Measurements from ENCODE around the gene SORCS2.

Gene SORCS2

GRCh38 chr4:7192252-7193029, at the start of gene SORCS2:
TSS of gene SORCS2 (plus strand) at chr4:7192538.
- peak; percentile 34 to 55 for DNase-seq

- DNase-seq = no peak
Observed at GRCh38 chr4:7144374-7145290, 47.7 kb upstream of the SORCS2 start.

- DNase-seq = no peak
Observed at GRCh38 chr4:7145291-7145934, 46.9 kb upstream of the SORCS2 start.

GRCh38 chr4:7146059-7146785, 46.1 kb upstream of the SORCS2 start:
- DNase-seq = no peak

DNA sequence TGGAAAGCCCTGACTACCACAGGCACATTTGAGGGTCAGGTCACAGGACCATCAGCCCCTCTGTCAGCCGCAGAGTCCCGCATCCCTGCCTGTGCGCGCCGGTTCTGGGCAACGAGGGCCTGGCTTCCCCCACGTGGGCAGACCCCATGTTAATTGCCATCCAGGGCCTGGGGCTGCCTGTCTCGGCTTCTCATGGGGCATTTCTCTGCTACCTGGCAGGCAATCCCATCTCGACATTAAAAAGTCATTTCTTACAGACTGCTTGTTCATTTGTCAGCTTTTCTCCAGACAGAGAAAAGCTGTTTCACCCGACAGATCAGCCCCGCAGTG, 45.6 kb upstream of the SORCS2 start:
- no peak for DNase-seq

GRCh38 chr4:7147261-7147660, 45.1 kb upstream of the SORCS2 start:
- DNase-seq = no peak

DNA sequence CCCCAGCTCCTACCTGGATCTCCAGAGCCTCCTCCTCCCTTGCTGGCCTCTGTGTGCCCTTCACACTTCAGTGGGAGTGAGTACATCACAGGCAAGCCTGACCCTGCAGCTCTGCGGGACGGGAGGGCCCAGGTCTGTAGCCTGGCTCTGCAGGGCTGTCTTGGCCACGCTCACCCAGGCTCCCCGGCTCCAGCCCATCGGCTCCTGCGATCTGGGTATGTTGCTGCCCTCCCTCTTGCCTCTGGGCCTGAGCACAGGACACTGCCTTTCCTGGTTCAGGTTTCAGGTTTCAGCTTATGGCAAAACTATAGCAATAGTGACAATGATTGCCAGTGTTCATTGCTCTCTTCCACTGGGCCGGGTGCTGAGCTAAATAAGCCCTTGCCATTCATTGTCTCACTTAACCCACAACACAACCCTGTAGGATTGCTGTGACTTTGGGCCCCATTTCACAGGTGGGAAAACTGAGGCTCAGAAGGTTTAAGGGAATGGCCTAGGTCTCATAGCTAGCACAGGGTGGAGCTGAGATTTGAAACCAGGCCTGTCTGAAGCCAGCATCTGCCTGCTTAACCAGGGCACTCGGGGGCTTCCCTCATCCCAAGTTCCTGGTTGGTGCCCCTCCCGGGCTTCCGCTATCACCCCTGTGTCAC, 44.6 kb upstream of the SORCS2 start:
- no peak for DNase-seq

GRCh38 chr4:7148337-7148736, 44.0 kb upstream of the SORCS2 start:
- DNase-seq = no peak

- no peak for DNase-seq
Observed at GRCh38 chr4:7150036-7150635, 42.2 kb upstream of the SORCS2 start.

GRCh38 chr4:7151668-7152227, 40.6 kb upstream of the SORCS2 start:
- DNase-seq = peak in 1 of 2 experiments; percentile 14

DNA sequence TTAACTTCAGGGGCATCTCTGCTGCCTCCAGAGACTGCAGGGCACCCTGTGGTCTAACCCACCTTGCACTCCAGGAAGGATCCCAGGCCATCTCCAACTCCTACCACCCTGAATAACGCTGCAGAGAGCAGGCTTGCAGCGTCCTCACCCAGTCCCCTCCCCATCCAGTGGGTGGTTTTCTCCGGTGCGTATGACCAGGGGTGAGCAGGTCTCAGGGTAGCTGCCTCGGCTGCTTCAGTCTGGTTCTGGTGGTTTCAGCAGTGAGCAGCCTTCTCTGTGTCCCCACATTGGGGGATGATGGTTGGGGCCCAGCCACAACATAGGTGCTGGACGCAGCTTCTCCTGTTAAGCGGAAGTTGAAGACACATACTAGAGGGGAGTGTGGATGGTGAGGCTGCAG, 38.6 kb upstream of the SORCS2 start:
- no peak for DNase-seq

GRCh38 chr4:7154351-7154981, 37.9 kb upstream of the SORCS2 start:
- no peak for DNase-seq

GRCh38 chr4:7155590-7156071, 36.7 kb upstream of the SORCS2 start:
- no peak for DNase-seq

DNA sequence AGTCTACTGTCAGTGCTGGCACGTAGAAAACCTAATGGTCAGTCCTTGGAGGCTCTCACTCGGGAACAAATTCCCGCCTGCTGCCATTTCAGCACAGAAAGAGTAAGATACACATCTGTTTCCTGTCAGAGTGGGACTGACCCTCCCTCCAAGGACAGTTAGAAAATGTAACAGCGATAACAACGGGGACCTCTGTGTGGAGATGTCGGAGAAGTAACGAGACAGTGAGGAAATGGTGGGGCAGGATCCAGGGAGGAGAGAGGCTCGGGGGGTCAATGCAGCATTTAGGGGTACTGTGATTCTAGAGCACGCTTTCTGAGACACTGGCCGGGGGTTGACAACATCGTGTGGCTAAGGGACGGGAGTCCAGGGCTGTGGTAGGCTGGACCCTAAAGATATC, 36.0 kb upstream of the SORCS2 start:
- no peak for DNase-seq

DNA sequence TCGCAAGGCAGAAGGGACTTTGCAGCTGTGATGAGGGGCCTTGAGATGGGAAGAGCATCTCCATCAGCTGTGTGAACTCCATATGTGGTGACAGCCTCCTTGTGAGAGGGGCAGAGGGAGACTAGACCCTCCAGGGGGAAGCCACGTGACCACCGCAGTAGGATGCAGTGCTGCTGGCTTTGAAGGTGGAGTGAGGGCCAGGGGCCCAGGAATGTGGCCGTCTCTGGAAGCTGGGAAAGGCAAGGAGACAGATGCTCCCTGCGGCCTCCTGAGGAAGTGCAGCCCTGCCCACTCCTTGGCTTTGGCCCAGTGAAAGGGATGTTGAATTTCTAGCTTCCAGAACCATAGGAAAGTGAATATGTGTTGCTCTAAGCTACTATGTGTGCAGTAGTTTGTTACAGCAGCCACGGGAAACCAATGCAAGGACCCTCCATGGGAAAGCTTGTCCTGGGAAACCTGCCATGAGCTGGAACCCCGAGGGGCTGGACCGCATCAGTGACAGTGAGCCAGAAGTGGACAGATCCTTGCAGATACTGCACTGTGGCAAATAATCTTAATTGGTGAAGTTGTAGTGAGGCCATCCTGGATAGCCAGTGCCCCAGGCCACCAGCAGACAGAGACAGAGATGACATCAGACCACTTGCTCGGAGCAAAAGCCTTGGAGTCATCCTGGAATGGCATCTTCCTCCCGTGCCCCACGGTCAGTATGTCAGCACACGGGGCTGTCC, 35.4 kb upstream of the SORCS2 start:
- DNase-seq = no peak

DNA sequence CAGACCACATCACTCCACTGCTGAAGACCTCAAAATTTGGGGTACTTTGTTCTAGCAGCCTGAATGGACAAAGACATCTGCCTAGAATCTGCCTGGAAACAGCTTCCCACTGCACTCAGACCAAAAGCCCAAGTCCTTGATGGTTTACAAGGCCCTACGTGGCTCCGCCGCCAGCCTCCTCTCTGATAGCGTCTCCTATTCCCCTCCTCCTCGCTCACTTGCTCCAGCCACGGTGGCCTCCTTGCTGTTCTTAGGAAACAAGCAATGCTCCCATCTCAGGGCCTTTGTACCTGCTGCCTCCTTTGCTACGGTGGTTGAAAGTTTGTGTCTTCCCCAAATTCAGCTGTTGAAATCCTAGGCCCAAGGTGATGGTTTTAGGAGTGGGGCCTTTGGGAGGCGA, 34.7 kb upstream of the SORCS2 start:
- no peak for DNase-seq

GRCh38 chr4:7158081-7158750, 34.1 kb upstream of the SORCS2 start:
- no peak for DNase-seq

DNA sequence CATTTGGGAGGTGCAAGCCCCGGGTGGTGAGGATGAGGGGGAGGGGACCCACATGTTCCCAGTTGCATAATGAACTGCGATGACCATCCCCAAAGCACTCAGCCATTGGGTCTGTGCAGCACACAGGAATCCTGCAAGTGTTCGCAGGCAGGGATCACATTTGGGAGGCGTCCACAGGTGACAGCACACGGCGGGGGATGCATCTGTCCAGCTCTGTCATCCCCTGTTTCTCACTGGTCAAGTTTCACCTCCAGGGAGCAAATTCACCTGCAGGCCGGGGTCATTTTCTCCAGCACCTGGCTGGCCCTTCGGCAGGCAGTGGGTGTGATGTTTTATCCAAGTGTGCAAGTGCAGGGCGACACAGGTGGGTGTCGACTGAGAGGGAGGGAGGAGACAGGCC, 33.3 kb upstream of the SORCS2 start:
- no peak for DNase-seq

DNA sequence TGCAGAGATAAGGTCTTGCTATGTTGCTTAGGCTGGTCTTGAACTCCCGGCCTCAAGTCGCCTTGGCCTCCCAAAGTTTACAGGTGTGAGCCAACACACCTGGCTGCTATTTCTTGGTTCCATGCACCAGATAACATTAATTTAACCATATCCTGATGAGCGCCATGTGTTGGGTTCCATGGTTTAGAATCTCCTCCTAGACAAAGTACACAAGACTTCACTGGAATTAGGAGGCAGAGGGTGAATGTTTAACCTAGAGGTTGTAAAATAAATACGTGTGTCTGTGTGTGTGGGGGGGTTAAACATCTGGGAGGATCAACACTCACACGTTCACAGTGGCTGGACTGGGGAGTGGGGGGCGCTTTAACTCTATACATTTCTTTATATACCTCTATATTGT, 32.4 kb upstream of the SORCS2 start:
- DNase-seq = no peak

- no peak for DNase-seq
Observed at GRCh38 chr4:7160439-7160838, 31.9 kb upstream of the SORCS2 start.
